ENCODE data around the gene TBX15.
"Not testable (repeated sequence)": the region's sequence is repeated elsewhere in the genome, so short reads cannot be mapped to it uniquely, and the experiment has no call there.

Gene TBX15

DNA sequence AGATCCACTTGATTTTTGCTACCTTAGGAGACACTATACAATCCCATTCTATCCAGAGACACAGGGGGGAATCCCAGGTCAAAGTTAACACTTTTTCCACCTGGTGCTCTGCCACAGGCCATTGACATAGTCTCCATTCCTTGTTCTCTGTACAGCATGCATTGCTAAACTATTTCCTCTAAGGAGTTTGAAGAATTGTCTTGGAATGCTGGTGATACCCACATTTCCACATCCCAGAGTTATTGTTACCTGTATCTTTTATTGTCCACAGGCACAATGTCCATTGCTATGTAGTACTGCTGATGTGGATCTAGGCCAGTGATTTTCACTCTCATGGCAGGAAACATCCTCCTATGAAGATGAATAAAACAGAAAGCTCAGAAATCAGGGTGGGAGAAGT is 61.9 kb downstream of the TBX15 start:
- DNase-seq: no peak

DNA sequence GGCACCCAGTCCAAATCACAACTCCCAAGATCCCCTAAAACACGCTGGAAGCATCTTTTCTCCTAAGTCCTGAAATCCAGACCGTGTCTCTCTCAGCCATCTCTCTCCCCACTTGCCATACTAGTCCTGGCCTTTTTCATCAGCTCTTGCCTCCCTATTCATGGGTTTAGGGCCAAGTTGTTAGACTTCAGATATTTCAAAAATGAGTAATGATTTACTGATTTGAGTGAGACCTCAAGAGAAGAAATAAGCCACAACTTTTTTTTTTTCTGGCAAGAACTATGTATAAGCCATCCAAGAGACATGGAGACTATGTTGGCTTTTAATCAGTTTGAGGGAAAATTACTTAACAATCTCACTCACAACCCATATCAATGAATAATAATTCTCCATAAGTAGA is 62.5 kb downstream of the TBX15 start:
- DNase-seq: peak; percentile 57

DNA sequence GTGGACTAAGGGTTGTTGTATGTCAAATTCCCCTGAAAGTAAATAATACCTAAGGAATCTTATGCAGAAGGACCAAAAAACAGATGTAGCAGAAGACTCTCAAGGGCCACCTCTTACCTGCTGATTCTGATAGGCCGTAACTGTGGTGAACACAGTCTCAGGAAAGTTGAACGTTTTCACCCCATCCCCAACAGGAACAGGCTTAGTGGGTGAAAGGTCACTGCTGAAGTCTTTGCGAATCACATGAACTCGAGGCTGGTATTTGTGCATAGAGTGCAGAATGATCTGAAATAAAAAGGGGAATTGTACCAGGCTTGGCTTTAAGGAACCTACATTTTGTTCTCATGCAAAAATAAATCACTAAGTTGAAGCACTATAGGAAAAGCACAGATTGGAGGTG is 64.8 kb downstream of the TBX15 start:
- no peak for DNase-seq

DNA sequence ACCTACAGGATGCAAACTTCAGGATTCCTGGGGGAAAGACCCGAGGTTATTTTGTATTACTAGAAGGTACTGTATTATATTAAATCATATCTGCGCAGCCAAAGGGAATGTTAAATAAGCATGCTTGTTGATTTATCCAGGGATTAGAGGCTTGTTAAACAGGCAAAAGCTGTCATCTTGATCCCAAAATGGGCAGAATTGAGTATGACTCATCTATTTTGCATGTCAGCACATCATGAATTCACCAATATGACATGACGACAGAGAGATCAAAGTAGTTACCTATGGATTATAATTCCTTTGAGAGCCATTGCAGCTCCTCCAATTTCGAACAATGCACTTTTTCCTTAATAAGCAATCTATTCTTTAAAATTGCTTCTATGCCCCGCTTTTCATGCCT is 66.1 kb downstream of the TBX15 start:
- peak; percentile 31 for DNase-seq

DNA sequence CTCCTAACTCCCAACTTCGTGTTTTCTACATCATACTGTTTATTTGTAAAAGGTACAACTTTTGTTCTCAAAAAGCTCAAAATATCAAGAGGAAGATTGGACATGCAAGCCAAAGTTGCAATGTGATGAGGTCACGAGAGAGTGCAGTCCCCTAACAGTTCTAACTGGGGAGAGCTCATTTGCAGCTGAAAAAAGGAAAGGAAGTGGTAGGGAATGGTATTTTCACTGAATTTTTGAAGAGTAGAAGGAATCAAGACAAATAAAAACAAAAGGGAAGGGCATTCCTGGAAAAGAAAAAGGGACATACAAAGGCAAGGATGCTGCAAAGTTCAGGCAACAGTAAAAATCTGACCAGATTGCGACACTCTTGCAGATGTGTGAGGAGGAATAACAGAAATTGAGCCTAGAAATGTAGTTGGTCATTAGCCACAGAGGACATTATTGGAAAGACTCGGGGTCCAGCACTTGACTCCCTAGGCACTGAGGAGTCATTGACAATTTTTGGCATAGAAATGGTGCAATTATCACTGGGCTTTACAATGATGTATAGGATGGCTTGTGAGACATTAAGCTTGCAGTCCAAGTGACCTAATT is 67.9 kb downstream of the TBX15 start:
- peak; percentile 51 for DNase-seq

DNA sequence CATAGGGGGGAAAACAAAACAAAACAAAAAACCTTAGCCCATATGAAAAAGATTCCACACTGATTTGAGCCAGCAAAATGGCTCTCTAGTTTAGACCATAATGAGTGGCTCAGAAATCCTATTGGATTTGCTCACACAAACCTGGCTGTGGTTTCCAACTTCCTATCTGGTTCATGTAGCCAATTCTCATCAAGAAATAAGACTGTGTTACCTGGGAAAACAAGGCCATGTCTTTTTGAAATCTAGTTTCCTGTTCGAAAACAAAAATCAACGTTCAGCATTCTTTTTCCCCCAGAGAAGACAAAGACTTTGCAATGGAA is 69.2 kb downstream of the TBX15 start:
- no peak for DNase-seq

DNA sequence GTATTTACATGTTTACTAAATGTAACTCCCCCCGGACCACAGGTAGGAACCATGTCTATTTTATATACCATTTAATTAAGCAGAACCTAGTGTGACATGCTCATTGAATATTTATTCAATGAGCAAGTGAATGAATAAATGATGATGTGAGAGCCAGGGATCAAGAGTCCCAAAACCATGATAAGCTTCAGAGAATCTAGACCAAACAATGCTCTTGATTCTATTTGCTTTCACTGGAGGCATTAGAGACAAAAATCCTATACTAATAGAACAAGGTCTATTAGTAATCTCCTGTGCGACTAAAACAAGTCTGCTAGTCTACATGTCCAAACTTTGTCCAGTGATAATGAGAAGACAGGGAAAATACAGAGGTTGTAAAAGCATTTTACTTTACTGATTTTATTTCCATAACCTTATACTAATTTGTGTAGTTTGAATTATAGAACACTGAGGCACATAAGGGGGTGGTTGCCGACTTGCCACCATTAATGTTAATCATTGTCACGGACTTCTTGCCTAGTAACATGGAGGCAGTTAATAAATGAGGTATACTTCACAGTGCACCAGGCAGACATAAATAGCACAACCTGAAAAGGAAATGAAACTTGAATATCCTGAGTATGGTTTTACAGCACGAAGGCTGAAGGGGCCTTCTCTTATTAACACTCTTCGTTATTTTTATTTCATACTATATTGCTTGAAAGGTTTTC is 69.8 kb downstream of the TBX15 start:
- no peak for DNase-seq

DNA sequence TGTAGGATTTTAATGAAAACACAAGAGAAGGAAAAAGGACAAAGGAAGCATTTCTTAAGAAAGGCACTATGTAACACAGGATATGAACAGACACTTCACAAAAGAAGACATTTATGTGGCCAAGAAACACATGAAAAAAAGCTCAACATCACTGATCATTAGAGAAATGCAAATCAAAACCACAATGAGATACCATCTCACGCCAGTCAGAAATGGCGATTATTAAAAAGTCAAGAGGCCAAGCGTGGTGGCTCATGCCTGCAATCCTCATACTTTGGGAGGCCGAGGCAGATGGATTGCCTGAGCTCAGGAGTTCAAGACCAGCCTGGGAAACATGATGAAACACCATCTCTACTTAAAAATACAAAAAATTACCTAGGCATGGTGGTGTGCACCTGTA is 71.8 kb downstream of the TBX15 start:
- DNase-seq: not testable (repeated sequence)

DNA sequence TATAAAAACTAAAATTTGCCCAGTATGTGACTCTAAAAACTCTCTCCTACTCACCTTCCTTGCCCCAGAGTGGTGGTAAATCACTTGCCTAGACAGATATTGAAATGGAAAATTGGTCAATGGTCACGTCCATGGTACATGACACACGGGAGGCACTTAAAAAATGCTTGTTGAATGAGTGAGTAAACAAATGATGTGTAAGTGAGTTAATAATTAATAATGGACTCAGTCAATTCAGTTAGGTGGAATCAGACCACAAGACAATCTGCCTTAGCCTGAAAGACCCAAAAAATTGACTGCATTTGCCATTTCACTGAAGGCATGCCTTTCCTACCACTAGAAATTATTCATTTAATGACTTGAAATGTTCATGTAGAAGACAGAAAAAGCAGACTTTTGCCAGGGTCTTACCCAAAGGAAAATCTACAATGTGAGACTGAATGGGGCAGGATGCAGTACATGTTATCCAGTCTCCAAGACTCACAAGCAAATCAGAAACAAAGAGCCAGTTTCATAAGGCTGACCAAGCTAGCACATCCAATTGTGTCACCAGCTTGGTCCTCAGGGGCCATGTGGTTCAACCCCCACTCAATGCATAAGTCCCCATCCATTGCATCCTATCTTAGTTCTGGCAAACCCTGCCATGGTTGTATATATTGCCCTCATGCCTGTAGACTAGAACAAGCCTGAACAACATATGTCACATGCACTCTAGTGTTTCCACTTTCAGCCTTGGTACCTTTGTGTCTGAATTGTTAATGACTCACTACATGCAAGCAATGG is 73.6 kb downstream of the TBX15 start:
- no peak for DNase-seq

DNA sequence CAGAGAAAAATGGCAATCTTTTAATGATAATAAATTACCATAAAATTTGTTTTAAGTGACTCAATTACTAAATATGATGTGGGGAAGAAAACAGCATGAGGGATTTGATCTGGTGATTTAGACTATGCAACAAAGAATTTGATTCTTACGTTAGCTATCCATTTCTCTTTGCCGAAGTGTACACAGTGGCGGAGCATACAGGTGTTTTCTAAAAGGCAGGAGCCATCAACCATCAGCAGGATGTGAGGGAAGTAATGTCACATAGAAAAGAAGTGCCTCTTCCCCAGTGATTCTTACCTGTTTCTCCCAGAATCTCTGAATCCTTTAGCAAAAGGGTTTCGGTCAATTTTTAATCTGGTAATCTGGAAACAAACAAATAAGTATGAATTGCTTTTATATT is 74.3 kb downstream of the TBX15 start:
- no peak for DNase-seq

DNA sequence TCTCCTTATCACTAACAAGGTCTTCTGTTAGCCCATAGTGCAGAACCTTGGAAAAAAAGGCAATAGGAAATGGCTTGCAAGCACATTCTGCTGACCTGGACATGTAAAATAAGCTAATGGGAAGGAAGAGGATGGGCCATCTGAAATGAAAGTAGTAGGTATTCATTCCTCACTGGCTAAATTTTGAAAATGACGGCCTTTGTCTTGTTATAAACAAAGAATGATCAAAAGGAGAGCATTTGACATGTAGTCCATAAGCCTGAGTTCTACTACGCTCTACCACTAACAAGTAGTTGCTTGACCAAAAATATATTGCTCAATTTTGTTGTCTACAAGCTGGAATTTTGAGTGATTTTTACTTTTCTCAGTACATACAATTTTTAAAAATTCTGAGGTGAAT is 75.6 kb downstream of the TBX15 start:
- no peak for DNase-seq

DNA sequence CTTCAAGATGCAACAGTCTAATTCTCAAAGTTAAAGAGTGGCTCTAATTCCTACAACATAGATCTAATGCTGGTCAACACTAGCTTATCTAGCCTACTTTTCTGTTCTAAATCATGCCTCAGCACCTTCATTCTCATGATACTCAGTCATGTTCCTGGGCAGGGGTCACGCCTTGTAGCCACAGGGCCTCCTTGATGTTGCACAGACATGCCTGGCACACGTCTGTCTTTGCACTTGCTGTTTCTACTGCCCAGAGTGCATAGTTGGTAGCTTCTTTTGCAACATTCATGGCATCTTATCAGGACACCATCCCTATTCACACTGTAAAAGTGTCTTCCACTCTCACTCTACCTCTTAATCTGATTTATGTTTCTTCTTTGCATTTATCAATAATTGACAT is 76.6 kb downstream of the TBX15 start:
- no peak for DNase-seq

DNA sequence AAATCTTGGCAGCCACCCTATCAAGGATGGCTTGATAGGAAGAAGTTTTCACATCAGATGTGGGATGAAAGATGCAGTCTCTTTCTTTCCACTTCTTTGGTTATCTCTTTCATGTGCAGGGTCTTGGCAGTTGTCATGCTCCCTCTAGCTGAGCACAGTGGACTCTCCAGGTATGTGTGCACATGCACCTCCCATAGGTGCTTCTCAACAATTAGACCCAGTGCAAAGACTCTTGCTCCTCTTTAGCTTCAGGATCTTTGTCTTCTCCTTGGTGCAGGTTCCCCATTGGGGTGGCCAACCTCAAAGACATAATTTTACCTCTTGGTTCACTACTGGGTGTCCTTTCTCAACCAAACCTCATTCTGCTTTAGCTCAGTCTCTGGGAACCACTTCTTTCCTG is 80.7 kb downstream of the TBX15 start:
- DNase-seq: no peak

DNA sequence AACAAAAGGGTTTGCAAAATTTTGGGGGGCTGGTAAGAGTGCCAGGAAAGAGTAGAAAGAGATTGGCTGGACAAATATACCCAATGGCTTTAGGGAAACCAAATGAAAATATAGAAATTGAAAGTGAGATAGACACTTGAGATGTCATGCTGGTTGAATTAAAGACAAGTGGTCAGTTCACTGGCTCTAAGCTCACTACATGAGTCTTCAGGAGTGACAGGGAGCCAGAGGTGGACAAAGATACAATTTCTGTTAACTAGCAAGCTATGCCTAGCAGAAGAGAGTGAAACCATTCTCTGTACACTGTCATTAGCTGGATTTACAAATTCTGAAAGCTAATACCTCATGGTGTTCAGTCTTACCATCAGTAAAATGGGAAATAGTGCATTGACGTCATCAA is 82.5 kb downstream of the TBX15 start:
- DNase-seq: no peak

DNA sequence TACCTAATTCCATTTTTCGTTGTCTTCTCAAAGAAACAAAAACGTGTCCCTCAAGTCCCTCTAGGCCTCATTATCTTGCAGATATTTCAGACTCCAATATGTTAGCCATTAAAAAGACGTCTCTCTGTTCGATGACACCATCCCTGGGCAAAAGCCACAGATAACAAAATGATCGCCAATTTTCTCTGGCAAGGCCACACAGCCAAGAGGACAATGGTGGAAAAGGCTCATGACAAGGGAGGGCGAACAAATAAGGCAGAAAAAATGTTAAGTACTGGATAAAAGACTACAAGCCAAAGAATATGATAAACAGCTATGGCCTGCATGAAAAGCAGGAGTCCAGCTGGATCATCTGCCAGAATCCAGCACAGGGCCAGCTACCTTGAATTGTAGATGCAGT is 82.9 kb downstream of the TBX15 start:
- DNase-seq: no peak

DNA sequence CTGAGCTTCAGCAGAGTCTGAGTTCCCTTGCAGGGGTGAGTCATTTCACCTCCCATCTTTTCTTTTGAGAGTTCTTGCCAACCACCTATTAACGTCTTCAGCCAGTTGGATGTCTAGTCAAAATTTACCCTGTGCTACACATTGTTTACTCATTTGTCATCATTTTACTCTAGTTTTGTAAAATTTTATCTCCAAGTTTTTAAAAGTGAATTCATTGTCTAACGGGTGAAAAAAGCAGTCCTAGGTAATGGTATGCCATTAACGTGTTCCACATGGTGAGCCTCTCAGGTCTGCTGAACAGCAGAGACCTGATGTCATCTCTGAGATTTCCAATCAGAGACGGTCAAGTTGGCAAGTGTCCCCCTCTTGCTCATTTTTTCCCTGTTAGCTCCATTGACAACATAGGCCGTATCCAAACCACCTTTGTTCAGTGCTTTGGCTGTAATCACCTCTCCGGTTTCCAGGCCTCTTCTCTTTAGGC is 85.4 kb downstream of the TBX15 start:
- peak; percentile 58 for DNase-seq

DNA sequence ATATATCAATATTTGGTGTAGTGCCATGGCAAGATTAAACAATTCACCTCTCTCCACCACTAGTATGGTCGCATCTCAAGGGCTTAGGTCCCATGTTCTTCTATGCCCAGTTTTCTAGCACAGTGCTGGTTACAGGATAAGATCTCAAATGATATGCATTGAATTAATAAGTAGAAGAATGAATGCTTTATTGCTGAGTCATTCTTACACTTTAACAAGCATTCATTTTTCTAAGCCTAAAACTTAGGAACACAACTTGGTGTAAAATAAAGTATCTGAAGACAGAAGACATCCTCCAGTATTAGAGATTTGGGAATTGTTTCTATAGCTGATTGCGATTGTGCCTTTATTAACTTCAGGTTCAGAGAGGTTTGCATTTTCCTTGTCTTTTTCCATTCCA is 85.8 kb downstream of the TBX15 start:
- DNase-seq: peak; percentile 12

DNA sequence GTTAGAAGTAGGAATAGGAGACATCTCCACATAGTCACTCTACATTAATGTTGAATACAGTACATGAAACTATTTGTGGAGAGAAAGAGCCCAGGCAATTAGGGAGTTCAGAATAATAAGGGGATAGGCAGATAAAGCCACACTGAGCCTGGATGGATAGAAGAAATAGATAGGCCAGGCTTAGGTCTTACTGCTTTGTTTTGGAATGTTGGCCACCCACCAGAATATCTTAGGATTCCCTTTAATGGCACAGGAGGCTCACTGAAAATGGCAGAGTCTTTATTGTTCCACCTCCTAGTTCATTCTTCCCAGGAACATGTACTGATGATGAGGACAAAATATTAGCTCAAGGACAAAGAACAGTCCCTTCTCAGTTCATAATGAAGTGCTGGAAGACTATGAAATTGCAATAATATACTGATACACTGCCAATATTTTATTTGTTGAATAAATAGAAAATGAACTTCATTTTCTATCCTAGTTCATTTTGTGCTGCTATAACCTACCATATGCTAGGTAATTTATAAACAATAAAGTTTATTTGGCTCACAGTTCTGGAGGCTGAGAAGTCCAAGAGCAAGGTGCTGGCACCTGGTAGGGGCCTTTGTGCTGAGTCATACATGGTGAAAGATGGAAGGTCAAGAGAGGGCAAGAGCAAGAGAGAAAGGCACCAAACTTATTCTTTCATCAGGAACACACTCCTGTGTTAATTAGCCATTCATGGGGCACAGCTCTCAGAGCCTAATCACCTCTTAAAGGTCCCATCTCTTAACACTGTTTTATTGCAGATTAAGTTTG is 87.3 kb downstream of the TBX15 start:
- peak; percentile 28 for DNase-seq

DNA sequence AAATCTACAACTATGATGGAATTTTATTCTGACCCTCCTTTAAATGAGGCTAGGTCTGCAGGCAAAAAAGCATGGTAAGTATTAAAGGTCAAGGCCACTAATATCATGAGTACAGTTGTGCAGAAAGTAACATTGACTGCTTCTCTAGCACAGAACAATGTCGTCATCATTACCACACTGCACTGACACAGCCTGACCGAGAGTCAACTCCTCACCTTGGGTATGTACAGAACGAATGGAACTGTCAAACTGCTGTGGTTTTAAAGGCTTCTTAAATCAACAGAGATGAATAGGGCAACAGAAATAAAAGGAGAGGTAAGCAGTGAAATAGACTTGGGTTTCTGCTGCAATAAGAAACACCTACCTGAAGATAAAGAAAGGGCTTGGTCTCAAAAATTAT is 88.8 kb downstream of the TBX15 start:
- DNase-seq: no peak

DNA sequence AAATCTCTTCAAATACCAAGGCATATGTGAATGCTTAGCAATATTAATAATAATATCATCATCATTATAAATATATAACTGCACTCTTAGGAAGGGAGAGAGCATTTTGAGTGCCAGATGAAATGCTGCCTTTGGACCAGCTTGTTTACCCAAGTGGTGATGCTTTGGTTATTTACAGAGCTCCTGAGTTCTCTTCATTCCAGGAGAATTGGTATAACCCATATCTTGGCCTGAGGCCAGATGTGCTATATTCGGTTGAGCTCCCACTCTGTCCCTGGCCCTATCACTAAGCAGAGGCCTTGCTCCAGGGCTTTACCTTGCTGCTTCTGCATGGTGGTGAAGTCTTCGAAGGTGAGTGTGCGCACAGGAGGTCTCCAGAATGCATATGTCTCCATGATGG is 89.4 kb downstream of the TBX15 start:
- peak; percentile 21 for DNase-seq

DNA sequence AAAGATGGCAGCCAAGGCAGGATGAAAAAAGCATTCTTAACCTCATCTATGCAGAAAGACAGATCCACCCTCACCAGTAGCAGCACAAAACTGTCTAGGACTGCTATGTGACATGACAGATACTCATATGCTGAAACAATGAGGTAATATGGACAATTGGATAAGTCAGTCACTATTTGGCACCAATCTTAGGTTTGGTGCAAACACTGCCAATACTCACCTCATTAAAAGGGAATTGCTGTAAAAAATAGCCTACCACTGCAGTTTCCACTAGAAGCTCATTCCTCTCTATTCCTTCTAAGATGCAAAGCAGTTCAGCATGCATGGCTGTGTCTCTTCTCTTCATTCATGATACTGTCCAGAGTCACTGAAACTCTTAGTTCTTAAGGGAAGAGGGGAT is 91.7 kb downstream of the TBX15 start:
- DNase-seq: no peak

DNA sequence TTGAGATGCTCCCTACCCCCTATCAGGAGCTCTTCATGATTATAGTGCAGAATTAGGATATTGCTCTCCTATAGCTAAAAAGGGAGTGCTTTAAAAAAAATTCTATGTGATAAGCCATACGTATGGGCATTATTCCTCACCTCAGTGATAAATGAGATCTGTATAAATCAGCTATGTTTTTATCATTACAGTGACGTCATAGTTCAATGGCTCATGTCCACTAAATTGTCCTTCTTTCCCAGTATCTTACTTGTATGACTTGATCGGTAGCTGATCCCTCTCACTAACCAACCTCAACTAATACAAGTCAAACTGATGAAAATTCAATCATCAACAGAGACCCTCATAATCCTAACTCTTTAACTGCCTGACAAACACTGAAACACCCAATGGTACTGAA is 93.3 kb downstream of the TBX15 start:
- DNase-seq: no peak

DNA sequence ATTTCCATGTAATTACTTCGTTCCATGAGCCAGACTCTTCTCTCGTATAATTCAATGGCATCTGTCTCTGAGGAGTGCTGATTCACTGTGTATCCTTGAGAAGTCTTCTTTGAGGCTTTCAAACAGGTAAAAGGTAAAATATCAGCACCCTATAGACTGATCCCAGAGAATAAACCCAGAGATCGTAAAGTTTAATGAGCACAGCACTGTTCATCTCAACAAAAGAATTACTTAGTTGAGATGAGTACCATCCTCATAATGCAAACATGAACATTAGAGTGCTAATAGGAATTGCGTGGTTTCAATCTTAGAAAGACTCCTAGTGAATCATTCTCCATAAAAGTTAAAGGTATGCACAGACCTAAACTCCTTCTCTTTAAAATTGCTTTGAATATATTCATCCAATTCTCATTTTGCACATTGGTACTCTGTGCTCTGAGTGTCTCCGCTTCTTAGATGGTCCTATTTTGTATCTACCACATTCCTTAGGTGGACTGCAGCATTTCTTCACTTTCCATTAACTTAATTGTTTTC is 97.2 kb downstream of the TBX15 start:
- DNase-seq: no peak

All from fibroblast of skin of scalp (primary cell).